K562 treated with DMSO at 1 percent for 4 hours (cell line): Measurements from ENCODE around the gene FAM240A. TPM values are rescaled to one million over a fixed set of nuclear protein-coding genes. Genes with fewer than 3 reads are reported as not detected.

Experiments used
- total RNA-seq: library from RNA; unstranded; fragments of 300-600 nt; gene quantifications from 2 replicates; pipeline ENCODE4 v1.2.3, GENCODE V29; 2022; ENCODE audit not compliant: insufficient read depth

FAM240A gene
- total RNA-seq = not detected in 2 replicates

GRCh38 chr3:46612324-46612723 lies at the start of gene FAM240A:
Gene FAM240A, plus strand, starts transcription at chr3:46612525. Its CDS starts 159 bp downstream, at chr3:46612684.

GRCh38 chr3:46566040-46566641 lies 46.2 kb upstream of the FAM240A start, which contains the start of gene LRRC2:
Gene LRRC2, minus strand, starts transcription at chr3:46566302. Its CDS starts 14,711 bp downstream, at chr3:46551591.

Other genes with a start within 250 kb of the FAM240A start
- not detected in 2 replicates for gene CCR5, start 241.6 kb upstream of the FAM240A start, total RNA-seq
- 3.8 and 4.8 TPM in 2 replicates for gene CCRL2, start 205.3 kb upstream of the FAM240A start, total RNA-seq
- 0.24 TPM in 1 of 2 replicates, not detected in the other for gene LTF, start 147.6 kb upstream of the FAM240A start, total RNA-seq
- not detected in 2 replicates for gene RTP3, start 114.5 kb upstream of the FAM240A start, total RNA-seq
- gene LRRC2, start 46.2 kb upstream of the FAM240A start, total RNA-seq = not detected in 2 replicates
- gene ALS2CL, start 81.2 kb downstream of the FAM240A start, total RNA-seq = not detected in 2 replicates
- gene TMIE, start 88.9 kb downstream of the FAM240A start, total RNA-seq = not detected in 2 replicates
- not detected in 2 replicates for gene PRSS50, start 105.3 kb downstream of the FAM240A start, total RNA-seq